ENCODE results near the gene NIPAL3. TPM values are rescaled to one million over a fixed set of nuclear protein-coding genes. Genes with fewer than 3 reads are reported as not detected.
A peak's percentile ranks its signal among the peaks of the same experiment; 100 is the strongest.

Gene NIPAL3
- polyA plus RNA-seq: 10 to 100 TPM; 10.3 to 11.3 TPM

DNA sequence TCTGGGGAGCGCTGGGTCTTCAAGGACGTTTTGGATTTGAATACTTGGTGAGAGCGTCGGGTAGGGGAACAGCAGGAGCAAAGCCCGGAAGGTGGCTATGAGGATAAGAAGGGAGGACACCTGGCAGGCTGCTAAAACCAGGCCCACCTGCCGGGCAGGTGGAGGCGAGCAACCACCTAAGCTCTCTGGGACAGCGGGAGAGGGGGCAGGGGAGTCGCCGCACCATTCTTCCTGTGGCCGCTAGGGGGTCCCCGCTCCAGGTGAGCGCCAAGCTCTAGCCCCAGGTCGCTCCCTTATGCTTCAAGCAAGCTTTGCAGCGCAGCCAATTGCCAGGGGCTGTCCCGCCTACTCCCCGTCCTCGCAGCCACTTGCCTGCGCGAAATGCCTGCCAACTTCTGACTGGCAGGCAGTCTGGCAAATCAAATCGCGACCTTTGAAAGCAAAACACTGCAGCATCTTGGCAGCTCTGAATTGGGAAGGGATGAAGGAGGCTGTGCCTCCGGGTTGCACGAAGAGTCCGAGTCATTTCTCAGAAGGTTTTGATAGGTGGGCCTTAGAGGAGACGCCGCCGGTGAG is at the start of gene NIPAL3:
TSS of gene NIPAL3 (plus strand) at position 469 of the 576 bp plus-strand sequence. CDS start 3,746 bp downstream, outside the sequence.
- Histone ChIP-seq H3K36me3 (ENCODE audit: control insufficient read depth in 2 of 2, insufficient read depth in 2 of 2, low read length in 1 of 2) (no peaks in the 10 kb centered on the region), H3K4me3 (ENCODE audit: low read depth in 1 of 2, low read length in 2 of 2) (peak within 1 kb of the TSS; percentile 64 to 87), H3K27me3 (ENCODE audit: control insufficient read depth in 1 of 2, insufficient read depth in 2 of 2, low read length in 2 of 2) (no peaks in the 10 kb centered on the region), H3K4me1 (ENCODE audit: control insufficient read depth in 2 of 2, insufficient read depth in 2 of 2, low read length in 1 of 2) (peaks cover 0 to 10% of the 10 kb centered on the region in 2 donors), H3K27ac (ENCODE audit: low read depth in 2 of 2, low read length in 1 of 2) (peak within 1 kb of the TSS; percentile 82 to 90), H3K9me3 (ENCODE audit: control insufficient read depth in 2 of 2, insufficient read depth in 1 of 2, low read depth in 1 of 2, low read length in 1 of 2) (no peaks in the 10 kb centered on the region)
- 3 to 4% methylated on average over 25 to 28 of the region's 28 CpGs for WGBS, 2 donors

DNA sequence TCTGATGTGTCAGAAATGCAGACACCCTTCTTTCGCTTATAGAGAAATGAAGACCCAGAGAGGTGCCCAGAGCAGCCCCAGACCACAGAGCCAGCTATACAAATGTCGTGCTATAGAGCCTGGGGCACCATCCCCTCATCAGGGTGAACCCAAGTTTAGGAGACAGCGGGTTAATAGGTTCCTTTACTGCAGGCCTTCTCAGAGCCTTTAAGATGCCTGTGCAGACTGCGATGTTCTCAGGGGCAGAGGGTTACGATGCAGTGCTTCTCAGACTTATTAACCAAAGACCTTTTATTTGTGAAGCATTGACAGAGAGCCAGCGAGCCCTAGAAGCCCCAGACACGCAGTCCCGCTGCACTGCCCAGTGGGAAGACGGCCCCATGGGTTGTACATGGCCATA is 48.9 kb upstream of the NIPAL3 start:
- H3K27me3 ChIP-seq (ENCODE audit: control insufficient read depth in 1 of 2, insufficient read depth in 2 of 2, low read length in 2 of 2): no peaks in the 10 kb centered on the region
- WGBS, 2 donors: 94 to 97% methylated on average over 9 of the region's 9 CpGs
- H3K36me3 ChIP-seq (ENCODE audit: control insufficient read depth in 2 of 2, insufficient read depth in 2 of 2, low read length in 1 of 2): no peaks in the 10 kb centered on the region
- no peaks in the 10 kb centered on the region for H3K9me3 ChIP-seq (ENCODE audit: control insufficient read depth in 2 of 2, insufficient read depth in 1 of 2, low read depth in 1 of 2, low read length in 1 of 2)
- H3K4me3 ChIP-seq (ENCODE audit: low read depth in 1 of 2, low read length in 2 of 2): no peak overlapping the region
- H3K27ac ChIP-seq (ENCODE audit: low read depth in 2 of 2, low read length in 1 of 2): no peak overlapping the region
- H3K4me1 ChIP-seq (ENCODE audit: control insufficient read depth in 2 of 2, insufficient read depth in 2 of 2, low read length in 1 of 2): peaks cover 0 to 27% of the 10 kb centered on the region in 2 donors

DNA sequence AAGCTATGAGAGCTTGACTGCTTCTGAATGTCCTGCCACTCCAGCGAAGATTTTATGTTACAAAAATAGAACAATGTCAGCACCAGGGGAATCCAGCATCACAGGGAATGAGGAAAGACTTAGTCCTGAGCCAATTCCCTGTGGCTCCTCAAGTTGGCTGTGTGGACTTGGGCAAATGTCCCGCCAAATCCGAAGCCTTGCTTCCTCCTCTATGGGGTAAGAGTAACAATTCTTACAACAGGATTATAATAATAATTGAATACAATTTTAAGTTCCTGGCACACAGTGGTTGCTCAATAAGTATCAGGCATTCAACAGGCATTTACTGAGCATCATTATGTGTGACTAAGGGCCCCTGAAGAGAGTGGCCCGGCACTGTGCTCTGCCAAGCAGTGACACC is 46.4 kb upstream of the NIPAL3 start:
- Histone ChIP-seq H3K9me3 (ENCODE audit: control insufficient read depth in 2 of 2, insufficient read depth in 1 of 2, low read depth in 1 of 2, low read length in 1 of 2) (no peaks in the 10 kb centered on the region), H3K4me3 (ENCODE audit: low read depth in 1 of 2, low read length in 2 of 2) (no peak overlapping the region), H3K27ac (ENCODE audit: low read depth in 2 of 2, low read length in 1 of 2) (peak overlapping the region; percentile 82 to 86), H3K4me1 (ENCODE audit: control insufficient read depth in 2 of 2, insufficient read depth in 2 of 2, low read length in 1 of 2) (peaks cover 0 to 26% of the 10 kb centered on the region in 2 donors), H3K27me3 (ENCODE audit: control insufficient read depth in 1 of 2, insufficient read depth in 2 of 2, low read length in 2 of 2) (no peaks in the 10 kb centered on the region), H3K36me3 (ENCODE audit: control insufficient read depth in 2 of 2, insufficient read depth in 2 of 2, low read length in 1 of 2) (no peaks in the 10 kb centered on the region)
- WGBS, 2 donors: 52 to 63% methylated on average over 4 of the region's 4 CpGs

DNA sequence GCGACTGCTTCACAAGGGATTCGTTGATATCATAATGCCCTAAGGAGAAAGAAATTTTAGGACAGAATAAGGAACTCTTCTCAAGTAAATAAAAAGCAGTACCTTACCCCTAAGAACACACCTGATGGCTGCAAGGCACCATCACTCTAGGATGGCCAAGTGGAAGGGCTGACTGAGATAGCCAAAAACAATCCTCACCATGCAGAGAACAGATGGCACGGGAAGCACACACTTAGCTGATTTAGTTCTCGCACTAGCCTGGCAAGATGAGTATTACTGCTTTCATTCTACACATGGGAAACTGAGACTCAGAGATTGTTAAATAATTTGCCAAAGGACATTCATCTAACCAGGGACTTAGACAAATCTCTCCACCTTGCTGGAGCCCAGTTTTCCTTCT is 45.8 kb upstream of the NIPAL3 start:
- WGBS, 2 donors: 82 to 88% methylated on average over 4 of the region's 4 CpGs
- no peaks in the 10 kb centered on the region for H3K27me3 ChIP-seq (ENCODE audit: control insufficient read depth in 1 of 2, insufficient read depth in 2 of 2, low read length in 2 of 2)
- H3K27ac ChIP-seq (ENCODE audit: low read depth in 2 of 2, low read length in 1 of 2): peak overlapping the region; percentile 59 to 82
- no peak overlapping the region for H3K4me3 ChIP-seq (ENCODE audit: low read depth in 1 of 2, low read length in 2 of 2)
- H3K36me3 ChIP-seq (ENCODE audit: control insufficient read depth in 2 of 2, insufficient read depth in 2 of 2, low read length in 1 of 2): no peaks in the 10 kb centered on the region
- peaks cover 0 to 25% of the 10 kb centered on the region in 2 donors for H3K4me1 ChIP-seq (ENCODE audit: control insufficient read depth in 2 of 2, insufficient read depth in 2 of 2, low read length in 1 of 2)
- no peaks in the 10 kb centered on the region for H3K9me3 ChIP-seq (ENCODE audit: control insufficient read depth in 2 of 2, insufficient read depth in 1 of 2, low read depth in 1 of 2, low read length in 1 of 2)

DNA sequence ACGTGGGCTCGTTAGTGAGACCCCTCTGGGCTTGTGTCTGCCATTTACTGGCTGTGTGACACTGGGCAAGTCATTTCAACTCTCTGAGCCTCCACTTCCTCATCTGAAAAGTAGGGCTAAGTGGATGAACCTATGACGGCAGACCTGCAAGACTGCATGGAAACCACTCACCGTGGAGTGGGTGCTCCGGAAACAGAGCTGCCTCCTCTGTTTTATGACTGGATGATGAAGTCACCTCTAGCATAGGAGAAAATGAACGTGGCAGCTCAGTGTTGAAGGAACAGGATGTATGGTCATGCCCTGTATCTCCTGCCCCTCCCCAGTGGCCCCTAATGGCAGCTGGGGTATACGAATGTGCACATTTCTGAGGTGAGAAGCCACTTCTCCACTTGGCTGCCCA is 42.6 kb upstream of the NIPAL3 start:
- Histone ChIP-seq H3K9me3 (ENCODE audit: control insufficient read depth in 2 of 2, insufficient read depth in 1 of 2, low read depth in 1 of 2, low read length in 1 of 2) (no peaks in the 10 kb centered on the region), H3K4me1 (ENCODE audit: control insufficient read depth in 2 of 2, insufficient read depth in 2 of 2, low read length in 1 of 2) (peaks cover 0 to 14% of the 10 kb centered on the region in 2 donors), H3K36me3 (ENCODE audit: control insufficient read depth in 2 of 2, insufficient read depth in 2 of 2, low read length in 1 of 2) (peaks cover 0 to 2% of the 10 kb centered on the region in 2 donors), H3K27me3 (ENCODE audit: control insufficient read depth in 1 of 2, insufficient read depth in 2 of 2, low read length in 2 of 2) (no peaks in the 10 kb centered on the region), H3K4me3 (ENCODE audit: low read depth in 1 of 2, low read length in 2 of 2) (no peak overlapping the region), H3K27ac (ENCODE audit: low read depth in 2 of 2, low read length in 1 of 2) (peak overlapping the region; percentile 85 to 97)
- WGBS, 2 donors: 65 to 80% methylated on average over 7 of the region's 7 CpGs

DNA sequence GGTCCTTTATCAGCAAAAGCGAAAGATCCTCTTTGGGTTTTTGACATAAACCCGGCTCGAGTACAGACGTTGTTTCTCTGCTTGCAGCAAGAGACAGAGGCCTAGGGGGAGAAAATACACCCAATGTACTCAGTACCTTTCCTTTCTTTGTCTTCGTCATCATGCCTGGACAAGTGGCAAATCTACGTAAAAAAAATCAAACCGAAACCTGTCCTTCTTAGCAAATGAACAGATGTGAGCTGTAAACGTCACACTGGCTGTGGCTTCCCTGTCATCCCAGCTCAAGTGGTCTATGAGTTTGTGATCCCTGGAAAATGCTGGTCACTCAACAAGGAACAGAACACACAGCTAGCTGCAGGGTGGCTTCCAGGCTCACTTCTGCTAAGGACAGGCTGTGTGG is 41.9 kb upstream of the NIPAL3 start:
- Histone ChIP-seq H3K4me1 (ENCODE audit: control insufficient read depth in 2 of 2, insufficient read depth in 2 of 2, low read length in 1 of 2) (peaks cover 0 to 12% of the 10 kb centered on the region in 2 donors), H3K27me3 (ENCODE audit: control insufficient read depth in 1 of 2, insufficient read depth in 2 of 2, low read length in 2 of 2) (no peaks in the 10 kb centered on the region), H3K4me3 (ENCODE audit: low read depth in 1 of 2, low read length in 2 of 2) (no peak overlapping the region), H3K36me3 (ENCODE audit: control insufficient read depth in 2 of 2, insufficient read depth in 2 of 2, low read length in 1 of 2) (peaks cover 0 to 2% of the 10 kb centered on the region in 2 donors), H3K9me3 (ENCODE audit: control insufficient read depth in 2 of 2, insufficient read depth in 1 of 2, low read depth in 1 of 2, low read length in 1 of 2) (no peaks in the 10 kb centered on the region), H3K27ac (ENCODE audit: low read depth in 2 of 2, low read length in 1 of 2) (peak overlapping the region; percentile 85 to 97)
- 53 to 74% methylated on average over 8 of the region's 8 CpGs for WGBS, 2 donors

DNA sequence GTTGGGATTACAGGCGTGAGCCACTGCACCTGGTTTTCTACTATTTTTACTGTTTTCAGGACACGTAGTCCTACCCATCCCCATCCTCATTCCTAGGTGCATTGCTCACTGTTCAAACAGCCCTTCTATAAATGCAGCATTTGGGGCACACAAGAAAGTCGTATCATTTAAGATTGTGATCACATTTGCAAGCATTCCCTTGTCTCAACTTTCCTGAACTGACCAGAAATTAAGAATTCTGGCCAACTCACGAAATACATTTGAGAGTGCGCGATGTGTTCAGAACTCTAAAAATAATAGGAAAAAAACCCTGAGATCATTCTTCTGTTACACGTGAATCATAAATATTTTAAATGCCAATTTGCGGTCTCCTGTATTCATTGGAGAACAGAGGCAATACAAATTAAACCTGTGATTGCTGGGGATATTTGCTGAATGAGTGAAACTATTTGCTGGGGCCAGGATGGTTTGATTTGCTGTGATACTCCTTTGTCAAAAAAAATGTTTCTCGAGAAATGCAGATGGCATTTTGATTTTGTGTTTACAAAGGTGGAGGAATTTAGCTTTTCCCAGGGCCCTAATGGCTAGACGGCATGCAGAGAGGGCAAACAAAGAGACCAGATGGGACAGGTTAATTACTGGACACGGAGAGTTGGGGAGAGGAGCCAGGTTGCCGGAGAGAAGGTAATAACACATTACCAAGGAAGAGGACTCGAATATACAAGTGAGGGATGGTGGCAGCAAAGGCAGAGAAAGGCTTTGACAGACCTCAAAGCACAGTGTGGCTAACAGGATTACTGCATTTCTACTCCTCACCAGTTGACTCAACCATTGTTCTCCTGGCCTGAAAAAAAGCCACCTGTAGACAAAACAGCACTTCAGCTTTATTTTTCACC is 40.5 kb upstream of the NIPAL3 start:
- Histone ChIP-seq H3K27ac (ENCODE audit: low read depth in 2 of 2, low read length in 1 of 2) (peak overlapping the region; percentile 53 to 68), H3K4me1 (ENCODE audit: control insufficient read depth in 2 of 2, insufficient read depth in 2 of 2, low read length in 1 of 2) (peaks cover 0 to 12% of the 10 kb centered on the region in 2 donors), H3K4me3 (ENCODE audit: low read depth in 1 of 2, low read length in 2 of 2) (no peak overlapping the region), H3K27me3 (ENCODE audit: control insufficient read depth in 1 of 2, insufficient read depth in 2 of 2, low read length in 2 of 2) (no peaks in the 10 kb centered on the region), H3K36me3 (ENCODE audit: control insufficient read depth in 2 of 2, insufficient read depth in 2 of 2, low read length in 1 of 2) (peaks cover 0 to 2% of the 10 kb centered on the region in 2 donors), H3K9me3 (ENCODE audit: control insufficient read depth in 2 of 2, insufficient read depth in 1 of 2, low read depth in 1 of 2, low read length in 1 of 2) (no peaks in the 10 kb centered on the region)
- 68 to 80% methylated on average over 13 of the region's 13 CpGs for WGBS, 2 donors

DNA sequence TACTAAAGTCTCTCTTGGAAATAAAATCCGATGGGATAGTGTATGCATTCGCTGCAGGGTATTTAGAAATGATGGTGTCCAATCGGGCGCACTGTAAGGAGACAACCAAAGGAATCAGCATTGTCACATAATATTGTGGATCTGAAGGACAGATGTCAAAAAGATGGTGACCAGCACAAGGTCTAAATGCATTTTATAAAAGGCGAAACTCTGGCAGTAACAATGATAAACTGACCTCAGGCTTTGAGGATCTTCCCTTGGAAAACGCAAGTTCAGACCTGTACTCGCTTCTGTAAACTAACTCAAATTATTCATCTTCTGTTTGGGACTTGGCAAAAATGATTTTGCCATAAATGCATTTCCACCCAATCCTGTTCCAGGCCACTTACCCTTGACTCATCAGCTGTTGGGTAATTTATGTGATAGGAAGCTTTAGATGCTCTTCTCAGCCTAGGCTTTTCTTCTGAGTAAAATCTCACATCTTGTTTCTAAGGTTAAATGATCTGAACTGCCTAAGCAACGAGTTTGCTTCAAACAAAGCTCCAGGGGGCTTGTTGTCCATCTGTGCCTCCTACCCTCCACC is 35.8 kb upstream of the NIPAL3 start:
- H3K4me1 ChIP-seq (ENCODE audit: control insufficient read depth in 2 of 2, insufficient read depth in 2 of 2, low read length in 1 of 2): peaks cover 2 to 8% of the 10 kb centered on the region in 2 donors
- H3K27ac ChIP-seq (ENCODE audit: low read depth in 2 of 2, low read length in 1 of 2): peak overlapping the region; percentile 83 to 92
- no peak overlapping the region for H3K4me3 ChIP-seq (ENCODE audit: low read depth in 1 of 2, low read length in 2 of 2)
- 55 to 69% methylated on average over 8 of the region's 8 CpGs for WGBS, 2 donors
- no peaks in the 10 kb centered on the region for H3K9me3 ChIP-seq (ENCODE audit: control insufficient read depth in 2 of 2, insufficient read depth in 1 of 2, low read depth in 1 of 2, low read length in 1 of 2)
- H3K36me3 ChIP-seq (ENCODE audit: control insufficient read depth in 2 of 2, insufficient read depth in 2 of 2, low read length in 1 of 2): peaks cover 2 to 3% of the 10 kb centered on the region in 2 donors
- no peaks in the 10 kb centered on the region for H3K27me3 ChIP-seq (ENCODE audit: control insufficient read depth in 1 of 2, insufficient read depth in 2 of 2, low read length in 2 of 2)

DNA sequence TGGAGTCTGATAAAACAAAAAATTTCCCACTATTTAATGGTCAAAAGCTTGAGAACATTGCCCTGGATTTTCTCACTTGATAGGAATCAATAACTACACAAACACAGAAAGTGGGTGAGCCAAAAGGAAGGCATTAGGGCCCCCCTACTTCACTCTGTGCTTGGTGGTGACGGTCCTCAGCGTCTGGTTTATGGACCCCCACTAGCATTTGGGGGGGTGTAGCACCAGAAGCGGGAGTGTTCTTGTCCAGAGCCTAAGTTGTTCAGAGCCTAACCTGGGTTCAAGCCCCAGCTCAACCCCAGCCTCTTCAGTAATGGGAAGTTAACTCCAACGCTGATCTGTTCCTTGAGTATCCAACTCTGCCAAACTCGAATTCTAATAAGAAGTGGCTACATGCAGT is 35.1 kb upstream of the NIPAL3 start:
- H3K27ac ChIP-seq (ENCODE audit: low read depth in 2 of 2, low read length in 1 of 2): peak overlapping the region; percentile 83 to 98
- peaks cover 2 to 12% of the 10 kb centered on the region in 2 donors for H3K4me1 ChIP-seq (ENCODE audit: control insufficient read depth in 2 of 2, insufficient read depth in 2 of 2, low read length in 1 of 2)

More for the DNA sequence above, 35.1 kb upstream of the NIPAL3 start:
- Histone ChIP-seq H3K27me3 (ENCODE audit: control insufficient read depth in 1 of 2, insufficient read depth in 2 of 2, low read length in 2 of 2) (no peaks in the 10 kb centered on the region), H3K36me3 (ENCODE audit: control insufficient read depth in 2 of 2, insufficient read depth in 2 of 2, low read length in 1 of 2) (peaks cover 2 to 3% of the 10 kb centered on the region in 2 donors), H3K9me3 (ENCODE audit: control insufficient read depth in 2 of 2, insufficient read depth in 1 of 2, low read depth in 1 of 2, low read length in 1 of 2) (no peaks in the 10 kb centered on the region), H3K4me3 (ENCODE audit: low read depth in 1 of 2, low read length in 2 of 2) (no peak overlapping the region)
- WGBS, 2 donors: 91 to 92% methylated on average over 5 of the region's 5 CpGs

Data from esophagus (tissue), 2 donors.